Effector memory CD8-positive, alpha-beta T cell (primary cell): ENCODE data around the gene PCCA.
A peak's percentile ranks its signal among the peaks of the same experiment; 100 is the strongest.
"Not testable (repeated sequence)": the region's sequence is repeated elsewhere in the genome, so short reads cannot be mapped to it uniquely, and the experiment has no call there.

ENCODE experiments used
- ATAC-seq: fragments of 150-1000 bp; cut with Tn5 transposase; replicated peaks from 2 replicates; pipeline ENCODE4 v1.10.0; 2021; ENCODE audit warnings: mild to moderate bottlenecking, moderate library complexity
- DNase-seq, 3 experiments: peaks; one replicate each; pipeline ENCODE4 v3.0.0; 2021
- H3K27ac Mint-ChIP-seq, 2 donors: one replicate each; pipeline ENCODE4 v1.8.0; 2022; ENCODE audit warnings: mild to moderate bottlenecking in 2 of 2, mixed read lengths in 2 of 2, moderate library complexity in 2 of 2
- H3K27me3 Mint-ChIP-seq, 2 donors: one replicate each; pipeline ENCODE4 v1.8.0; 2022; ENCODE audit warnings: mixed read lengths in 2 of 2
- H3K36me3 Mint-ChIP-seq: one replicate; pipeline ENCODE4 v1.8.0; 2022; ENCODE audit warnings: mild to moderate bottlenecking, moderate library complexity, mixed read lengths; ENCODE audit not compliant: insufficient read depth
- H3K4me1 Mint-ChIP-seq, 2 donors: one replicate each; pipeline ENCODE4 v1.8.0; 2022; ENCODE audit warnings: low read depth in 2 of 2, mixed read lengths in 2 of 2
- H3K4me3 Mint-ChIP-seq, 2 donors: one replicate each; pipeline ENCODE4 v1.8.0; 2022; ENCODE audit warnings: mild to moderate bottlenecking in 2 of 2, mixed read lengths in 2 of 2, moderate library complexity in 2 of 2
- H3K9me3 Mint-ChIP-seq, 2 donors: one replicate each; pipeline ENCODE4 v1.8.0; 2022; ENCODE audit warnings: mixed read lengths in 2 of 2

The PCCA gene

DNA sequence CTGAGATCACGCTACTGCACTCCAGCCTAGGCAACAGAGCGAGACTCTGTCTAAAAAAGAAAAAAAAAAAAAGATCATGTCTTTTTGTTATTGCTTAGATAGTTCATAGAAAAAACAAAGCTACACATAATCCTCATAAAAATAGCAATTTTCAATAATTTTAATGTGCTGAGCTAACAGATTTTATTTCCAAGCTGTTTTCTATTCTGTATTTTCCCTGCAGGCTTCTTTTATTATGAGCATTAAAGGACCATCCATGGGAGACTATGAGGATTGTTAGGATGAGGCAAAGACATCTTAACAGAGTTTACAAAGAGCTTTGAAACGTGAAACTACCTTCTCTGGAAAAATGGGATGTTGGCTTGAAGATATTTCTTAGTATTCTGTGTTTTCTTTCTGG lies 71.6 kb downstream of the PCCA start:
- no peaks in the 10 kb centered on the region for H3K9me3 Mint-ChIP-seq
- H3K36me3 Mint-ChIP-seq, result peaks cover 3% of the 10 kb centered on the region
- no peak for DNase-seq
- ATAC-seq, result no peak
- H3K27me3 Mint-ChIP-seq, result no peaks in the 10 kb centered on the region
- no peak overlapping the region for H3K4me3 Mint-ChIP-seq
- H3K4me1 Mint-ChIP-seq, result peaks cover 3 to 4% of the 10 kb centered on the region in 2 donors
- H3K27ac Mint-ChIP-seq, result no peak overlapping the region

DNA sequence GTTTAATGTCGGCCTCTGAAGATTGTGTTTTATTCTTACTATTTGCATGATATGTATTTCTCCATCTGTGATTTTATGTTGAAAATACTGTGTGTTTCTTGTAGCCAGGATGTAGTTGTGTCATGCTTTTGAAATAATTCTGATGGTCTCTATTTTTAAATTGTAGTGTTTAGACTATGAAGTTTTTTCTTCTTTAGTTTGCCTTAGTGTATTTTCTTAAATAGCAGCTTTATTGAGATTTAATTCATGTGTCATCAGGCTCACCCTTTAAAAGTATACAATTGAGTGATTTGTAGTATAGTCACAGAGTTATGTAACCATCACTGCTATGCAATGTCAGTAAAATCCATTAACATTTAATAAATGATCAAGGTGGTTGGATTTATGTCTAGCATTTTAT lies 74.5 kb downstream of the PCCA start:
- Mint-ChIP-seq H3K4me3 (no peak overlapping the region), H3K9me3 (no peaks in the 10 kb centered on the region), H3K36me3 (no peaks in the 10 kb centered on the region), H3K4me1 (peaks cover 3 to 4% of the 10 kb centered on the region in 2 donors), H3K27me3 (no peaks in the 10 kb centered on the region), H3K27ac (no peak overlapping the region)
- DNase-seq (no peak), ATAC-seq (no peak)

- H3K4me3 Mint-ChIP-seq, result no peak overlapping the region
- H3K27me3 Mint-ChIP-seq, result no peaks in the 10 kb centered on the region
- no peaks in the 10 kb centered on the region for H3K9me3 Mint-ChIP-seq
- no peak for DNase-seq
- no peak overlapping the region for H3K27ac Mint-ChIP-seq
- ATAC-seq, result no peak
- H3K4me1 Mint-ChIP-seq, result no peaks in the 10 kb centered on the region
- H3K36me3 Mint-ChIP-seq, result peaks cover 7% of the 10 kb centered on the region
Measured at GRCh38 chr13:100173203-100173602, 84.3 kb downstream of the PCCA start.

GRCh38 chr13:100174455-100174854 lies 85.6 kb downstream of the PCCA start:
- H3K4me3 Mint-ChIP-seq, result not testable (repeated sequence)

GRCh38 chr13:100175078-100175802 lies 86.3 kb downstream of the PCCA start:
- H3K27ac Mint-ChIP-seq, result no peak overlapping the region
- H3K27me3 Mint-ChIP-seq, result no peaks in the 10 kb centered on the region
- H3K4me1 Mint-ChIP-seq, result peaks cover 2 to 3% of the 10 kb centered on the region in 2 donors
- H3K9me3 Mint-ChIP-seq, result no peaks in the 10 kb centered on the region
- no peak for ATAC-seq
- no peaks in the 10 kb centered on the region for H3K36me3 Mint-ChIP-seq
- no peak overlapping the region for H3K4me3 Mint-ChIP-seq
- no peak for DNase-seq

More at GRCh38 chr13:100174455-100174854, 85.6 kb downstream of the PCCA start:
- H3K27me3 Mint-ChIP-seq, H3K9me3 Mint-ChIP-seq, DNase-seq, H3K4me1 Mint-ChIP-seq, ATAC-seq, H3K36me3 Mint-ChIP-seq: not testable (repeated sequence)
- H3K27ac Mint-ChIP-seq, result peak overlapping the region in 1 of 2 donors; percentile 25

GRCh38 chr13:100175803-100176182 lies 86.9 kb downstream of the PCCA start:
- Mint-ChIP-seq H3K36me3 (no peaks in the 10 kb centered on the region), H3K27ac (no peak overlapping the region), H3K27me3 (no peaks in the 10 kb centered on the region), H3K9me3 (no peaks in the 10 kb centered on the region), H3K4me3 (no peak overlapping the region), H3K4me1 (peaks cover 2 to 3% of the 10 kb centered on the region in 2 donors)
- DNase-seq (no peak), ATAC-seq (no peak)

- Mint-ChIP-seq H3K27ac (no peak overlapping the region), H3K4me3 (no peak overlapping the region), H3K4me1 (peaks cover 2 to 3% of the 10 kb centered on the region in 2 donors), H3K27me3 (no peaks in the 10 kb centered on the region), H3K9me3 (no peaks in the 10 kb centered on the region), H3K36me3 (no peaks in the 10 kb centered on the region)
- no peak for DNase-seq
- ATAC-seq, result no peak
Measured at GRCh38 chr13:100176801-100177400, 88.0 kb downstream of the PCCA start.

GRCh38 chr13:100178309-100178708 lies 89.4 kb downstream of the PCCA start:
- no peak for DNase-seq
- no peak for ATAC-seq
- Mint-ChIP-seq H3K9me3 (no peaks in the 10 kb centered on the region), H3K4me3 (no peak overlapping the region), H3K36me3 (no peaks in the 10 kb centered on the region), H3K4me1 (peaks cover 10 to 13% of the 10 kb centered on the region in 2 donors), H3K27ac (no peak overlapping the region), H3K27me3 (no peaks in the 10 kb centered on the region)

DNA sequence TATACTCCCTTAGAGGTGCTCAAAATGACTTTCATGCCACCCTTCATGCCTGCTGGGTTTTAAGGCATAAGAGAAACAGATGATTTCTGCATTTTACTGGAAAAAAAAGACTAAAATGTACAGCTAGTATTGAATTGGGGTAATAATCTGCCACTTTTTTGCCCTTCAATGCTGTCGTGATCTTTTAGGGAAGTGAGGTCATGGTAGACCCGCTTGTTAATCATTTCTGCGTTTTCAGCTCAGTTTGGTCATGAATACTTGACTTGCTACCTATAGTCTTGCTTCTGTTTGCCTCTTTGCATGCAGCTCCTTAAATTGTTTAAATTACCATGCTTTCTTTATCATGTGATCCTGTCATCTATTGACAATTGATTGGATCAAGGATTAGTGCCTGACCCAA lies 90.4 kb downstream of the PCCA start:
- no peak overlapping the region for H3K4me3 Mint-ChIP-seq
- ATAC-seq (no peak), DNase-seq (no peak)
- no peak overlapping the region for H3K27ac Mint-ChIP-seq
- no peaks in the 10 kb centered on the region for H3K27me3 Mint-ChIP-seq
- no peaks in the 10 kb centered on the region for H3K36me3 Mint-ChIP-seq
- H3K9me3 Mint-ChIP-seq, result no peaks in the 10 kb centered on the region
- H3K4me1 Mint-ChIP-seq, result peaks cover 12 to 16% of the 10 kb centered on the region in 2 donors

DNA sequence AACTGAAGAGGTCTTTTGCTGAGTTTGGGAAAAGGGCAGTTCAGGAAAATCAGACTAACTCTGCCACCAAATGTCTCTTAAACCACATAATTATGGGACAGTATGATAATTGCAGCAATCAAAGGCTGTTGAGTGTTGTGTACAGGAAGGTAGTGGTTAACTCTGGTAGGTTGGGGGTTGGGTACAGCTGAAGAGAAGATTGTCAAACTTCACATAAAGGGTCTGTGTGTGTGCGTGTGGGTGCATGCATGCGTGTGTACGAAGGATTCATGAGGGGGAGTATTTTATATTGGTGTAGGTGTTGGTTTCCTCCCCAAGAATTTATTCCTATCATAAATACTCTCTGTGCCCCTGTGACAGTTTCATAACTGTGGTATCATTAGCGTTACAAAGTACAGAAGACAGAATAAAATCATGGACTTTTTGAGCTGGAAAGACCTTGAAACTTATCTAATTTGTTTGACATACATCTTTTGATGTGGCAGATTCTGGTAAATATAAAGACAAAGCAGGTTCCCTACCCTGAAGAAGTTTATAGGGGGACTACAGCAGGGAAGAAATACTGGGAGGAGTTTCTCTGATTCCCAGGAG lies 94.1 kb downstream of the PCCA start:
- Mint-ChIP-seq H3K9me3 (no peaks in the 10 kb centered on the region), H3K27me3 (no peaks in the 10 kb centered on the region), H3K27ac (peak overlapping the region in 1 of 2 donors; percentile 2), H3K4me3 (no peak overlapping the region), H3K4me1 (peaks cover 12 to 16% of the 10 kb centered on the region in 2 donors), H3K36me3 (no peaks in the 10 kb centered on the region)
- ATAC-seq, result no peak
- DNase-seq, result no peak

DNA sequence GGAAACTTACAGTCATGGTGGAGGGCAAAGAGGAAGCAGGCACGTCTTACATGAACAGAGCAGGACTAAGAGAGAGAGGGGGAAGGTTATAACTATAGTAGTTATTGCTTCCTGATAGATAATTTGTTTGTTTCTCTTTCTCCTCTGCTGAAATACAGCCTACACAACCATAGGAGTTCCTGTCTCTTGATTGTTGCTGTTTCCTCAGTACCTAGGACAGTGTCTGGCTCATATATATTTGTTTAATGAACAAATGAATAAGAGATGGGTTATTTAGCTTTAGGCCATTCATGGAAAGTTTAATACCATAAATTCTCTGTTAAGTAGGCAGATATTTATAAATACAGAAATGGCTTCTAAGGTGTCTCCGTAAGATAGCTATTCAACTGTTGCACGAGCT lies 95.2 kb downstream of the PCCA start:
- Mint-ChIP-seq H3K27me3 (no peaks in the 10 kb centered on the region), H3K4me3 (no peak overlapping the region), H3K36me3 (no peaks in the 10 kb centered on the region), H3K9me3 (no peaks in the 10 kb centered on the region), H3K4me1 (peaks cover 12 to 16% of the 10 kb centered on the region in 2 donors), H3K27ac (no peak overlapping the region)
- ATAC-seq (no peak), DNase-seq (no peak)

DNA sequence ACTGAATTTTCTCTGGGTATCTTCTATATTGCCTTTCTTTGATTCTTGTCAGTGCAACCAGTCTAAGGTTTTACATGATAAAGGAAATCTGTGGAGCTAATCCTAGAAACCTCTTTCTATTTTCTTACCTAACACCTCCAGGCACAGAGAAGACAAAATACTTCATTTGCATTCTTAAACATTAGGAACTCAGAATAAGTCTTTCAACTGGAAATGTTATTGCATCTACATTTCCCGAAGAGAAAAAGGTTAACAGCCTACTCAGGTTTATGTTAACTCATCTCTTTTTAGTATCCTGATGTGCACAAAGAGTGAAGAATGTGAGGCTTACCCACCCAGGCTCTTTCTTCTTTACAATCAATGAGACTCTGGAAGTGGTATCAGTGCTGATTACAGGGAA lies 106.7 kb downstream of the PCCA start:
- Mint-ChIP-seq H3K9me3 (no peaks in the 10 kb centered on the region), H3K36me3 (no peaks in the 10 kb centered on the region), H3K4me1 (peaks cover 0 to 5% of the 10 kb centered on the region in 2 donors), H3K27me3 (no peaks in the 10 kb centered on the region), H3K27ac (no peak overlapping the region), H3K4me3 (no peak overlapping the region)
- DNase-seq (no peak), ATAC-seq (no peak)

DNA sequence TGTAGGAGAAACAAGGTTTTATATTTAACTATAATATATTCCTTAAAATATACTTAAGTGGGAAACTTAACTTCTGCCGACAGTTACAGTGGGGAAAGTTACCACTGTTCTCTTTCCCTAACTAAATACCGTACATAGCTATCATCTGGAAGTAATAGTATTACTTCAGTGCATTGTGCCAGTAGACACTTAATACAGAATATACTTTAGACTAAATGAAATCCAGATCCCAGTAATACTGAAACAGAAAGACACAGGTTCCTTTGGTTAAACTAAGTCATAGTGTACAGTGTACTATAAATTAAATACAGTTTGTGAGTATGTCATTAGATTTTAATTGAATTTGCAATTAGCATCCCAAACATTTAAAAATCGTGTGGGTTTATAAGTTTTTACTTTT lies 107.5 kb downstream of the PCCA start:
- ATAC-seq (no peak), DNase-seq (no peak)
- peaks cover 0 to 5% of the 10 kb centered on the region in 2 donors for H3K4me1 Mint-ChIP-seq
- no peak overlapping the region for H3K27ac Mint-ChIP-seq
- H3K9me3 Mint-ChIP-seq, result no peaks in the 10 kb centered on the region
- no peaks in the 10 kb centered on the region for H3K27me3 Mint-ChIP-seq
- H3K36me3 Mint-ChIP-seq, result no peaks in the 10 kb centered on the region
- H3K4me3 Mint-ChIP-seq, result no peak overlapping the region

DNA sequence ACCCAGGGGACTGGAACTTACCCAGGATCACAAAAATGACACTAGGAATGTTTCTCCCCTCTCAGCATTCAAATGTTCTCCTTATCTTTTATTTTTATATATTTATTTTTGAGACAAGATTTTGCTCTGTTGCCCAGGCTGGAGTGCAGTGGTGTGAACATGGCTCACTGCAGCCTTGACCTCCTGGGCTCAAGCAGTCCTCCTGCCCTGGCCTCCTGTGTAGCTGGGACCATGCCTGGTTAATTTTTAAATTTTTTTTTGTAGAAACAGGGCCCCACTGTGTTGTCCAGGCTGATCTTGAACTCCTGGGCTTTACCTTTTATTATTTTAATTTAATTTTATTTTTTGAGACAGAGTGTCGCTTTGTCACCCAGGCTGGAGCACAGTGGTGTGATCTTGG lies 108.2 kb downstream of the PCCA start:
- ATAC-seq, result no peak
- Mint-ChIP-seq H3K4me1 (peaks cover 0 to 5% of the 10 kb centered on the region in 2 donors), H3K27me3 (no peaks in the 10 kb centered on the region), H3K27ac (no peak overlapping the region), H3K36me3 (no peaks in the 10 kb centered on the region), H3K4me3 (no peak overlapping the region), H3K9me3 (no peaks in the 10 kb centered on the region)
- DNase-seq, result no peak
